GM18508 (cell line): Measurements from ENCODE around the gene MAP7.
A peak's percentile ranks its signal among the peaks of the same experiment; 100 is the strongest.
"Not testable (repeated sequence)": the region's sequence is repeated elsewhere in the genome, so short reads cannot be mapped to it uniquely, and the experiment has no call there.

ENCODE experiments used
- ATAC-seq: cut with Tn5 transposase; IDR thresholded peaks from one replicate; pipeline ENCODE4 v1.9.1; 2021; ENCODE audit warnings: moderate number of reproducible peaks; ENCODE audit not compliant: insufficient read depth, unreplicated experiment

The MAP7 gene

DNA sequence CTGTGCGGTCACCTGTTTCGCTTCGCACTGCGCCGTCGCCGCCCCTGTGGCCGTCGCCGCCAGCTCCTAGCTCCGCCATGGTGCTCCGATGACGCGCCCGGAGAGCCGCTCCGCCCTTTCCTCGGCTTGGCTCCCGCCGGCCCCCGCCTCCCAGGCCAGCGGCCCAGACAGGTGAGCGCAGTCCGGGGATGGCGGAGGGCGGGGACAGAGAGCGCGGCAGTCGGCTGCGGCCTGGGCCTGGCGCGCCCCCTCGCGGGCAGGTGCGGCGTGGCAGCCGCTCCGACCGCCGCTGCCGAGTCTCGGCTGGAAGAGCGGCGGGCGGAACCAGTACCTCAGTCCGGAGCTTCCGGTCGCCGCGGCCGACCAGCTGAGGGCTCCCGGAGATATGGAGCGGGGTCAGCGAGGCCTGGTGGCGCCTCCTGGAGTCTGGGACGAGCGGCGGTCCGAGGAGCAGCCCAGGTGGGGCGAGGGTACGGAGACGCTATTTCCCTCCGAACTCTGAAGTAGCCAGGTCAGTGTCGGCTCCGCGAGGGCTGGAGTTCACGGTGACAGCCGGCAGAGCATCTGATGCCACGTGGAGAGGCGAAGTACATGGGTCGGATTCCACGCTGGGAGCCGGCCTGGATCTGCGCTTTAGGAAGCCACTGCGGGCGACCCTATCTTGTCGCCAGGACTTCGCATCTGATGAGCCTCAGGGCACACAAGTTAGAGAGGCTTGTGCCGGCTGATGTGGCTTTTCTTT lies at the start of gene MAP7:
Gene MAP7, minus strand, starts transcription at position 93 of the 742 bp plus-strand sequence. Its CDS starts 14 bp downstream, at position 79.
- ATAC-seq: no peak

DNA sequence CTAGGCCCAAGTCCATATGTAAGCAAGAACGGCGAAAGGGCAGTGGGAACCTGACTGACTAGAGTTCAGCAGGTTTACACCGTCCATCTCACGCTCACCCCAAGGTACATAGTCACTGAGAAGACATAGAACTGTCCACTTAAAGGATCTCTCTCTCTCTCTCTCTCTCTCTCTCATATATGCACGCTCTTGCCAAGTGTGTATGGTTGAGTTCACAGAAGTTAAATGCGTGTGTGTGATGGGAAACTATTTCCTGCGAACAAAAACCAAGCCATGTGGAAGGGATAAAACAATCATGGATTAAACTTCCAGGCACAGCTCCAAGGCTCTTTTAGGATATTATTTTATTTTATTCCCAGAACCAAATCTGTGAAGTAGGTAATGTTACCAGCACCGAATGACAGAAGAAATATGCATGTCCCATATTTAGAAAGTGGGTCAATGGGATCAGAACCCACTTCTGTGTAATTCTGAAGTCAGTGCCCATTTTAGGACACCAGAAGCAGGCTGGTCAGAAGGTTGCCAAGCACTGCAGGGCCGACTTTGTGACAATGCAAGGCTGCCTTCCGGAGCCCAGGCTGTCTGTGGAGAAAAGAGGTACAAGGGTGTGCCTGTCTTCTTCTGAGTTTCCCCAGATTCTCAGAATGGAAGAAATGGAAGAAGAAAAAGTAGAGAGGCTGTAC lies 49.2 kb upstream of the MAP7 start:
- ATAC-seq: no peak

DNA sequence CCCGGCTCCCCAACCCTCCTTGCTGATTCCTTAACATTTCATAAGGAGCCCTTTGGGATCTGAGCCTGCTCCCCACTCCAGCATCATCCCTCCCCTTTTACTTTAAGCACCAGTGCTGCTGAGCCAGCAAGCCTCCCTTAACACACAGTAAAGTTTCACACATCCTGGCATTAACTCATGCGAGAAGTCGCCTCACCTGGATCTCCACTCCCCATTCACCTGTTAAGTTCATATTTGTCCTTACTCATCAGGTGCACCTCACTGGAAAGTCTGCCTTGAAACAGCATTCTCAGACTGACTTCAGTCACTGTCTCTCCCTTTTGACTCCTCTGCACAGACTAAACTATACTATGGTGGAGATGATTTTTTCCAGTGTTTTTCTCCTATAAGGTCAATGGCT lies 47.8 kb upstream of the MAP7 start:
- no peak for ATAC-seq

DNA sequence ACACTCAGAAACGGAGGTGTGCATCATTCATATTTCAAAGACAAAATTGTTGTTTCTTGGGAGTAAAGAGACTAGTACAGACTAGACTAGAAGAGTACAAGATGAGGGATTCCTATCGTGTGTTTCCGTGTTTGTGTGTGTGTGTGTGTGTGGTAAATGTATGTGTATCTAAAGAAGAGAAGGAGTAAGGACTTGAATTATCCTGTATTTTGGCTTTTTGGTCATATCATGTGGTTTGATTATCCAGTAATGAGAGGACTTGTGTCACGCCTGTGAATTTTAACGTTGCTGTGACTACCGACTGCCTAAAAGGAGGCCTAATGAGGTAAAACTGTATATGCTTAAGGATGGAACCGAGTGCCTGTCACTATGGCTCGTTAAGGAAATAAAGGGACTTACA lies 44.4 kb upstream of the MAP7 start:
- no peak for ATAC-seq

DNA sequence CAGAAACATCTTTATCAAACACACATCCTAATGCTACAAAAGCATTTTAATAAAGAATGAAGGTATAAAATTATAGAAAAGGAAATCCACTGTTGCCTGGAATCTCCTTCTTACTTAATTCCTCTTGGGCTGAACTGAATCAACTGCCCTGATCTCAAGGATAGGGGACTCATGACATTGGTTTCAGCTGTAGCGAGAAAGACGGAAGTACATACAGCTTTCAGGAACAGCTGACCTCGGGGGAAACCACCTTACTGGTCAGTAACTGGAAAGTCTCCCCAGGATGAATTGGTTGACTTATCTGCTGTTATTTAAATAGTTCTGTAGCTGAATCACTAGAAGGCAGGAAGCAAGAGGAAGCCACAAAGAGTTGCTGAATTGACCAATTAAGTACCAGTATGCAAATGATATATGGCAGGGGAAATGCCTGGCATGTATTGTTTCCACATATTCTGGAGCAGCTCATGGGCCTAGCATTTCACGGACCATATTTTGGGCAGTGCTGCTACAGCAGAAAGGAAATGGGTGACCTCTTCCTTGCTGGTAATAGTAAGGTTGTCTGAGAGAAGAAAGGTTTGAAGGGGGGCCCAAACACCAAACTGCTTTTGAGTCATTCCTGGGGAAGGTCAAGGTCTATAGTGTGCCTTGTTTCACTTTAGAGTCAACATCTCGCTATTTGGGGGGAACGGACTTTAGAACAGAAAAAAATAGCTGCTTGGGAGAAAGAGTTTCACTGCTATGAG lies 43.7 kb upstream of the MAP7 start:
- peak; percentile 96 for ATAC-seq

DNA sequence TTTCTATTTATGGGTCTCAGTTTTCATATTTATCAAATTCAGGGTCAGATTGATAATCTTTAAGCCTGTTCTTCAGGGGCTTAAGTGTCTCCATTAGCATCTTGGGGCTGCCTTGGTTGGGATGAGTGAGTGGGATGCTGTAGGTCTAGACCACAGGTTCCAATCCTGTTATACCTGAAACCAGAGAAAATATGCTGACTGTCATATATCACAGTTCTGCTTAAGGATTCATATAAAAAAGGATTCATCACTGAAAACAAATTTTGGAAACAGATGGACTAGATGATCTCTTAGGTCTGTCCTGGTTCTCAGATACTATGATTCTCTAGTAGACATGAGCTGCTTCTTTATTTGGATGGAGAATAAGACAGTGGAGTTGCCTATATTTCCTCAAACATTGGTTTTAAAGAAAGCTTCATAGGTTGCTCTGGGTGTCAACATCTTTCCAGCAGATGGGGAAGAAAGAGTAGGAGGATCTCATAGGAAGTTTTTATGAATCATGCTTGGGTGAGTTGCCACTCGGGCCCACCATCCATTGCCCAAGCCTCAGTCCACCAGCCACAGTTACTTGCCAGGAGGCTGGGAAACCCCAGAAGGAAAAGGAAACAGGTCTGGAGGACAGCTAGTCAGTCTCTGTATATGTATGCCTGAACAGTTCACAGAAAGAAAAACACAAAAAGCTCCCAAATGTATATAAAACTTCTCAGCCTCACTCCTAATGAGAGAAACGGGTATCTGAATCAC lies 42.9 kb upstream of the MAP7 start:
- ATAC-seq: no peak

DNA sequence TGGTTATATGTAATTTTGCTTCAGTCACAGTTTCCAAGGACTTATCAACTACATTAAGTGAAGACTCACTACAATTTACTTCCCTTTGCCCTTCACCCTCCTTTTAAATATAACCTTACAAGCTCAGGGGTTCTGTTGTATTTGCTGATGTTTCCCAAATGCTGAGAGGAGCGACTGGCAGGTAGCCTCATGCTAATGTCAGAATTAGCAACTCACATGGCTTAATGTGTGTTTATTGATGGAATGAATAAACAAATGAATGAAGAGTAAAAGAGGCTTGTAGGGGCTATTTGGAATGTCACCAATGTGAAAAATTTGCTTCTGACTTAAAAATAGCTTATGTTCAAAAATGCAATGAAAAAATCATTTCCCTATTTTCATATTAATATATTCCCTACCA lies 41.4 kb upstream of the MAP7 start:
- ATAC-seq: no peak

DNA sequence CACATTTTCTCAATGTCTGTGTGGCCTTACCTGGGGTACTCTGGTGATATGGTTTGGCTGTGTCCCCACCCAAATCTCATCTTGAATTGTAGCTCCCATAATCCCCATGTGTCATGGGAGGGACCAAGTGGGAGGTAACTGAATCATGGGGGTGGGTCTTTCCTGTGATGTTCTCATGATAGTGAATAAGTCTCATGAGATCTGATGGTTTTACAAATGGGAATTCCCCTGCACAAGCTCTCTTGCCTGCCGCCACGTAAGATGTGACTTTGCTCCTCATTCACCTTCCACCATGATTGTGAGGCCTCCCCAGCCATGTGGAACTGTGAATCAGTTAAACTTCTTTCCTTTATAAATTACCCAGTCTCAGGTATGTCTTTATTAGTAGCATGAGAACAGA lies 40.6 kb upstream of the MAP7 start:
- ATAC-seq: not testable (repeated sequence)

DNA sequence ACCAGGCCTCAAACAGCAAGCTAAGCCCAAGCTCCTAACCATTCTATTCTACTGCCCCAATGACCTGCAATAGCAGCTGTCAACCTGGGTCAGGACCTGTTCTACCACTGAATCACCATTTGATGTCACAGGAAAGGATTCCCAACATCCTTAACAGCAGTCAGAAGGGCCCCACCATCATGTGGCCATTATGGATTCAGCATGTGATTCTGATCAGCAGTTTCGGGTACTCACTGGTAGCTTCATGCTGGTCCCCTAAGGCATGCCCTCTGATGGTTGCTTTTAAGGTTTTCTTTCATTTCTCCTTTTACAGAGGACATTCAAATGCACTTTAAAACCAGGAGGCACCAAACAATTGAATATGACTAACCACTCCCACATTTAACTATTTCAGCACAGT lies 37.3 kb upstream of the MAP7 start:
- ATAC-seq: no peak

DNA sequence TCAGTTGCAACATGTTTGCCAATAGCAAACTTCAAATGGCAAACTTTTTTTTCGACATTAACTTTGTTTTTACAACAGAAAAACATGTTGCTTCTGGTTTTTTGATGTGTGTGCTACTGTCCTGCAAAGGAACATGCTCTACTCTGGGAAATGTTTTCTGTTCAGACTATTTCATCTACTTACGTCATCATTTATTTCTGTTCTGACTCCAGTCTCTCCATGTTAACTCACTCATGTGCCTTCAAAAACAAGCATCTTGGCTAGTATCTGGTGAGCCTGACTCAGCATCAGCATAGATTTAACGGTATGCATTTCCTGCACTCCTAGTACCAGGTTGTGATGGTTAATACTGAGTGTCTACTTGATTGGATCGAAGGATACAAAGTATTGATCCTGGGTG lies 36.1 kb upstream of the MAP7 start:
- no peak for ATAC-seq

DNA sequence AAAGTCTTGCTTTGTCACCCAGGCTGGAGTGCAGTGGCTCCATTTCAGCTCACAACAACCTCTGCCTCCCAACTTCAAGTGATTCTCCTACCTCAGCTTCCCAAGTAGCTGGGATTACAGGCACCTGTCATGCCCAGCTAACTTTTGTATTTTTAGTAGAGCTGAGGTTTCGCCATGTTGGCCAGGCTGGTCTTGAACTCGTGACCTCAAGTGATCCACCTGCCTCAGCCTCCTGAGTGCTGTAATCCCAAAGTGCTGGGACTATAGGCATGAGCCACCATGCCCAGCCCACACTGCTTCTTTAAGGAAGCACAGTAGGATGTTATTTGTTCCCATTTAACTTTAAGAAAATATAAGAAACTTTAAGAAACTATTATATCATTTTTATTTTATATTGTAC lies 35.3 kb upstream of the MAP7 start:
- ATAC-seq: not testable (repeated sequence)

DNA sequence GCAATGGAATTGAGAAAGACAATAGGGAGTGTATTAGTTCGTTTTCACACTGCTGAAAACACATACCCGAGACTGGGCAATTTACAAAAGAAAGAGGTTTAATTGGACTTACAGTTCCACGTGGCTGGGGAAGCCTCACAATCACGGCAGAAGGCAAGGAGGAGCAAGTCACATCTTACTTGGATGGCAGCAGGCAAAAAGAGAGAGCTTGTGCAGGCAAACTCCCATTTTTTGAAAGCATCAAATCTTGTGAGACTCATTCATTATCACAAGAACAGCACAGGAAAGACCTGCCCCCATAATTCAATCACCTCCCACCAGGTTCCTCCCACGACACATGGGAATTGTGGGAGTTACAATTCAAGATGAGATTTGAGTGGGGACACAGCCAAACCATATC lies 34.1 kb upstream of the MAP7 start:
- not testable (repeated sequence) for ATAC-seq

DNA sequence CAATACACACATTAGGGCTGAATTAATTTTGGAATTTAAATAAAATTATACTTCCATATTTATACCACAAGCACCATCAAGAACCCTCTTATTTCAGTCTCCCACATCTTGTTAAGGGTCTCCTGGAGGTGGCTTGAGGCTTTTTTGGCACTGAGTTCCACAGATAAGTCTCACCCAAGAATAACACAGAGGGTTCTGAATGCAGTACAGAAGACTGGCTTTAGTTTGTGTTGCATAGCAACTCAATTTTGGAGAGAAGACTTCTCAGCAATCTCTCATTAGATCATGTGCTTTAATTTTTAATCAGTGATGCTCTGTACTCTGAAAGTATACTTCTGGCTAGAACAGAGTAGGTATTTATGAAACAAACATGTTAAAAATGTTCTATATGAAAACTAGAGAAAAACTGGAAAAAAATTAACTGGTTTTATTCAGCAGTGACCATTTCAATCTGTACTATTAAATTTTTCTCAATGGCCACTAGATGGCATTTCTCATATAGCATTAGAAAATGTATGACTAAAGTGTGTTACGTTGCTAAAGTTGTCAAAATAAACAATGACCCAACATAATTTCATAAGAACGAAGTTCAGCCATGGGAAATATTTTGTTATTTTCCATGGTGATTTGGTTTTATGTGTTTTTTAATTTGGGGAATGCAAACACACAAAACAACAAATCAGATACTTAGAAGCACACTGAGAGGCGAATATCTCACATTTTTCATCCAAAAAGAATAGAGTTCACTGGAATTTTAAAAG lies 32.7 kb upstream of the MAP7 start:
- ATAC-seq: no peak

DNA sequence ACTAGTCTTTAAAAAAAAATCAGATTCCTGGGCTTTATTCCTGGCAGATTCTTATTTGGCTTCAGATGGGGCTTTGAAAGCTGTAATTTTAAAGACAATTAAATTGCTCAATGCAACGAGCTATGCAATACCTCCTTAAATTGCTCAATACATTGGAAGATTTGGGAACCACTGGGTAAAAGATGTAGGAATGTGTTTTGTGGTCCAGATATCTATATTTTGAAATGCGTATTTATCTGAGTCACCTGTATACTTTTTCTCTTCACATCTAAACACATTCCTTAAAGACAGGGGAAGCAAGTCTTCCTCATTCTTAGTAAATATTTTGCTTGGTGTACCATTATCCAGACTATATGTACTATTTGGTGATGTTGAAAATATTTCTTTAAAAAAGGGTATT lies 29.6 kb upstream of the MAP7 start:
- no peak for ATAC-seq

DNA sequence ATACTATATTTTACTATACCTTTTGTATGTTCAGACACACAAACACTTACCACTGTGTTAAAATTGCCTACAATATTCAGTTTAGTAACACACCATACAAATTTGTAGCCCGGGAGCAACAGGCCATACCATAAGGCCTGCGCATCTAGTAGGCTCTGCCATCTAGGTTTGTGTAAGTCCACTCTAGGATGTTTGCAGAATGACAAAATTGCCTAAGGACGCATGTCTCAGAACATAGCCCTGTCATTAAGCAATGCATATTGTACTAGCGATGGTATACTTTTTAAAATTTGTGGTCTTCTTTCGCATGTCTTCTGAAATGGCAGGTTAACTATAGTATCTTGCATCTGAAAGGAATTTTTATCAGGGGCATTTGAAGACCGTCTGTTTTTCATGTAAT lies 26.6 kb upstream of the MAP7 start:
- ATAC-seq: no peak

DNA sequence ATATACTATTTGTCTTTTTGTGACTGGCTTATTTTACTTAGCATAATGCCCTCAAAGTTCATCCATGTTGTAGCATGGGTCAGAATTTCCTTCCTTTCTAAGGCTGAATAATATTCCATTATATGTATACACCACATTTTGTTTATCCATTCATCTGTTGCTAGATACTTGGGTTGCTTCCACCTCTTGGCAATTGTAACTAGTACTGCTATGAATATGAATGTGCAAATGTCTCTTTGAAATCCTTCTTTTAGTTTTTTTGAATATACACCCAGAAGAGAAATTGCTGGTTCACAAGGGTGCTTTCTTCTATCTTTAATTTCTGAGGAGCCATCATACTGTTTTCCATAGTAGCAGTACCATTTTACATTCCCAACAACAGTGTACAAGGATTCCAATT lies 21.3 kb upstream of the MAP7 start:
- no peak for ATAC-seq

DNA sequence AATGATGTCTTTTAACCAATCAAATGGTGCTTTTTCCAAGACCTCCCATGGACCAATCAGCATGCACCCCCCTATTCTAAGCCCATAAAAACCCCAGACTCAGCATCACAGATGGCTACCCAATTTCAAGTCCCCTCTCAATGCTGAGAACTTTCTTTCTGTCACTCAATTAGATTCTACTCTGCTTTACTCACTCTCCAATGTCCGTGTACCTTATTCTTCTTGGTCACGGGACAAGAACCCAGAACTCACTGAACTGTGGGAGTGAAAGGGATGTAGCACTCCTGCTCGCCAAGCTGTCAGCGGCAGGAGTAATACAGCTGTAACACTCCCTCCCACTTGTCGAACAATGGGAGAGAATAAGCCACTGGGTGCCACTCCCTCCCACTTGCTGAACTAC lies 20.8 kb upstream of the MAP7 start:
- ATAC-seq: no peak

DNA sequence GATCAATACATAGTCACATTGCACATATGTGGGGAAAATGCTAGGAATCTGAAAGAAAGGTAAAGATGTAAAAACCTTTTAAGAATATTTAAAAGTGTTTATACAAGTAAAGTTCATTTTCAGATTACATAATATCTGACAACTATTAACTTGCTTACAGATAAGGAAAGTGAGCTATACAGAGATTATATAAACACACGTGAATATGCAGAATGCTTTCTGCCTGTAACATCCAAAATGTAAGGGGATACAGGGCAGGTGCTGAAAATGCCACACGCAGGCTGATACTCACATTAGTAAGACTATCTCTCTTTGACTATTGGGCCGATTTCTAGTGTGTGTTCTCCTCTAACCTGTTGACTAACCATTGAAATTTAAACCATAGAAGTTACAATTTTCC lies 17.9 kb upstream of the MAP7 start:
- ATAC-seq: no peak

DNA sequence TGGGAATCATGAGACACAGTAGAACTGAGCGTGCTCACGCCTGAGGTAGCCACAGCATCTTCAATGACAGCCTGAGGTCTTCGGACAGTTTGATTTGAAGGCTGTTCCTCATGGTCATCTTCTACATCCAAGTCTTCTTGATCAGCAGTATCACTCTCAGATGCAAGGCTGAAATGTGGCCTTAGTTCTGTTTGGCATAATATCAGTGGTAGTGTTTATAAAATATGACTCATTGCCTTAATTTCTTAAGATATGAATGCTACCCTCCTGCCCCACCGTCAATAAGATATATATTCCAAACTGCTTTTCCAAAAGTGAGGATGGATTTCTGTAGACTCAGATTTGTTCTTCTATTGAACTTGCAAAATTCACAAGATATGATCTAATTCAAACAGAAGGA lies 17.5 kb upstream of the MAP7 start:
- ATAC-seq: no peak

DNA sequence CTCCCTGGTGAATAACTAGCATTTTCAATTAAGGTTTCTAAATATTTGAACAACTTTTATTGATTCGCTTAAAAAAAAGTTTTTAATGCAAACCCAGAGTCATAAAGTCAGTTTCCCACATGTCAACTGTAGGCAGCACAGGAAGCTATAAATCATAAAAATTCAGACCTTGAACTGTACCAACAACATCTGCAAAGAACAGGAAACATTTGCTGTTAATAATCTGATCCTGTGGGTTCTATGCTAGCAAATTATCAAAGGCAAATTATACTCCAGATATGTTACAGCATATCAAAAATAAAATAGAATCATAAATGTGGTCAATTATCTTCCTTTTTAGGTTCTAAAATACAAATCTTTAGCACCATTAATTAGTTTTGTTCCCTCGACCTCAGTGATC lies 16.6 kb upstream of the MAP7 start:
- no peak for ATAC-seq
